SK-N-SH (cell line): ENCODE measurements around the gene PGAP3. TPM values are rescaled to one million over a fixed set of nuclear protein-coding genes. Genes with fewer than 3 reads are reported as not detected.
"Not testable (repeated sequence)": the region's sequence is repeated elsewhere in the genome, so short reads cannot be mapped to it uniquely, and the experiment has no call there.

Source experiments
- CTCF ChIA-PET: fragments of 300-600, 350-600 bp; formaldehyde crosslinking; extraction: SDS; loops from one replicate; lab custom pipeline; 2021; lab: Yijun Ruan, JAX
- POLR2A ChIA-PET: fragments of 350-600 bp; sonication (Branson Sonifier 250); formaldehyde crosslinking; extraction: SDS; loops from one replicate; lab custom pipeline; 2020; ENCODE audit warnings: antibody characterized with exemption, inconsistent platforms; lab: Yijun Ruan, JAX
- DNase-seq: peaks from one replicate; pipeline ENCODE4 v3.0.0; 2012
- H2AFZ ChIP-seq: fragments of 200-600 bp; sonication (generic); 2 replicates; pipeline ENCODE4 v1.8.1; 2016; ENCODE audit warnings: antibody characterized with exemption, mild to moderate bottlenecking, low read depth
- H3F3A ChIP-seq: fragments of 200-600 bp; sonication (generic); replicated peaks from 2 replicates; pipeline ENCODE3; 2016; ENCODE audit warnings: antibody characterized with exemption, mild to moderate bottlenecking; ENCODE audit not compliant: insufficient read depth
- H3K27ac ChIP-seq, 2 experiments: fragments of 200-500 bp in 1 of 2; fragments of 200-600 bp in 1 of 2; sonication (Bioruptor generic) in 1 of 2; sonication (generic), shearing (Covaris generic) in 1 of 2; 2 replicates each; pipeline versions ENCODE4 v1.5.1 to v1.6.1; 2014 to 2016; ENCODE audit warnings: low read depth in 2 of 2, inconsistent platforms in 1 of 2, low read length in 1 of 2, mild to moderate bottlenecking in 1 of 2, mixed read lengths in 1 of 2
- H3K27me3 ChIP-seq: fragments of 200-600 bp; sonication (generic), shearing (Covaris generic); 2 replicates; pipeline ENCODE4 v1.6.1; 2016; ENCODE audit warnings: mixed run types; ENCODE audit not compliant: insufficient read depth
- H3K36me3 ChIP-seq, 2 experiments: fragments of 200-500 bp in 1 of 2; fragments of 200-600 bp in 1 of 2; sonication (Bioruptor generic) in 1 of 2; sonication (generic) in 1 of 2; replicated peaks in 1 of 2; 2 replicates each; pipeline versions ENCODE3 to v1.5.1; 2014 to 2016; ENCODE audit warnings: low read length in 1 of 2, mild to moderate bottlenecking in 1 of 2; ENCODE audit not compliant: insufficient read depth in 2 of 2, control insufficient read depth in 1 of 2
- H3K4me1 ChIP-seq, 2 experiments: fragments of 200-500 bp in 1 of 2; fragments of 200-600 bp in 1 of 2; sonication (Bioruptor generic) in 1 of 2; sonication (generic), shearing (Covaris generic) in 1 of 2; 2 replicates each; pipeline versions ENCODE4 v1.5.1 to v1.6.1; 2014 to 2016; ENCODE audit warnings: low read depth in 1 of 2, low read length in 1 of 2, mixed run types in 1 of 2; ENCODE audit not compliant: insufficient read depth in 2 of 2, control insufficient read depth in 1 of 2
- H3K4me2 ChIP-seq: fragments of 200-600 bp; sonication (generic), shearing (Covaris generic); 2 replicates; pipeline ENCODE4 v1.6.1; 2017; ENCODE audit warnings: mixed run types
- H3K4me3 ChIP-seq, 2 experiments: fragments of 200-500 bp in 1 of 2; fragments of 200-600 bp in 1 of 2; sonication (Bioruptor generic) in 1 of 2; sonication (generic), shearing (Covaris generic) in 1 of 2; 2 replicates each; pipeline versions ENCODE4 v1.5.1 to v1.8.1; 2014 to 2016; ENCODE audit warnings: low read depth in 2 of 2, inconsistent platforms in 1 of 2, low read length in 1 of 2, mild to moderate bottlenecking in 1 of 2, mixed read lengths in 1 of 2, moderate library complexity in 1 of 2
- H3K79me2 ChIP-seq: fragments of 200-600 bp; sonication (generic); 2 replicates; pipeline ENCODE4 v1.8.1; 2017; ENCODE audit warnings: mild to moderate bottlenecking; ENCODE audit not compliant: insufficient read depth
- H3K9ac ChIP-seq: fragments of 200-600 bp; sonication (generic); 2 replicates; pipeline ENCODE4 v1.6.1; 2017; ENCODE audit warnings: mixed run types
- H3K9me2 ChIP-seq: fragments of 200-600 bp; sonication (generic); 2 replicates; pipeline ENCODE4 v1.6.1; 2017; ENCODE audit warnings: mixed run types
- H3K9me3 ChIP-seq: fragments of 200-600 bp; sonication (generic); 2 replicates; pipeline ENCODE4 v1.6.1; 2017; ENCODE audit warnings: mixed run types, mild to moderate bottlenecking, moderate library complexity
- H4K20me1 ChIP-seq: fragments of 200-600 bp; sonication (generic); 2 replicates; pipeline ENCODE4 v1.6.1; 2017; ENCODE audit warnings: mild to moderate bottlenecking, mixed run types; ENCODE audit not compliant: insufficient read depth
- ELF1 ChIP-seq: IDR thresholded peaks from 2 replicates; pipeline ENCODE4 v1.4.0; 2012
- SIN3A ChIP-seq: IDR thresholded peaks from 2 replicates; pipeline ENCODE4 v1.6.1; 2012; ENCODE audit warnings: low read depth, mild to moderate bottlenecking, low read length, moderate library complexity, borderline replicate concordance
- USF2 ChIP-seq: fragments of 150-350 bp; IDR thresholded peaks from 2 replicates; pipeline ENCODE4 v1.6.1; 2017; ENCODE audit warnings: antibody characterized with exemption, low read length, low read depth, borderline replicate concordance
- WGBS: methylation state at CpG from one replicate; pipeline ENCODE4 v1.1.6; 2017; ENCODE audit warnings: low lambda C conversion rate; 5-methylcytosine and 5-hydroxymethylcytosine counted together
- polyA plus RNA-seq, 3 experiments: library from polyadenylated mRNA; depleted of rRNA; stranded (reverse); fragments of >200 nt; gene quantifications; 2 replicates each; pipeline ENCODE4 v1.2.3, GENCODE V29; 2012

PGAP3 gene
- polyA plus RNA-seq, 1 of the 3 experiments (the other 2 are of a cell fraction), result 20.9 TPM

- no peak for DNase-seq
- Histone ChIP-seq H3K27ac (no peak within 1 kb of the TSS), H3K9me2 (no peaks in the 10 kb centered on the region), H3K9ac (no peak within 1 kb of the TSS), H4K20me1 (no peaks in the 10 kb centered on the region), H3K27me3 (no peaks in the 10 kb centered on the region), H3F3A (no peaks in the 10 kb centered on the region), H3K36me3 (no peaks in the 10 kb centered on the region), H3K4me3 (no peak within 1 kb of the TSS), H3K4me2 (no peak within 1 kb of the TSS), H3K79me2 (no peaks in the 10 kb centered on the region), H2AFZ (no peak within 1 kb of the TSS), H3K4me1 (no peaks in the 10 kb centered on the region), H3K9me3 (no peaks in the 10 kb centered on the region)
- CTCF ChIA-PET, result interaction anchor here (1.0 to 1.7 kb wide), 3 partner anchors 31 to 66 kb away, joined by 3 to 5 read pairs (median 4); partner anchors contain the start of gene MIEN1
- TF ChIP-seq SIN3A, result no peak
- TF ChIP-seq USF2, result no peak
- 73% methylated on average over 11 of the region's 20 CpGs for WGBS
- POLR2A ChIA-PET, result interaction anchor here (0.6 kb wide), 1 partner anchor 12 kb away, joined by 3 read pairs; the partner anchor contains the start of gene PGAP3
Observed at GRCh38 chr17:39699818-39700147, 11.9 kb upstream of the PGAP3 start, which contains the start of gene ERBB2. Gene ERBB2, plus strand, starts transcription at chr17:39700064. Its CDS starts 175 bp downstream, at chr17:39700239.

GRCh38 chr17:39699157-39699817 lies 11.4 kb upstream of the PGAP3 start:
- H3K36me3 ChIP-seq, H3K4me3 ChIP-seq, H3K4me1 ChIP-seq, H3K9me3 ChIP-seq, H3K27me3 ChIP-seq, H3F3A ChIP-seq, DNase-seq, H3K27ac ChIP-seq, H3K9me2 ChIP-seq, POLR2A ChIA-PET, H4K20me1 ChIP-seq, H2AFZ ChIP-seq, H3K9ac ChIP-seq, H3K79me2 ChIP-seq, H3K4me2 ChIP-seq: not testable (repeated sequence)
- CTCF ChIA-PET, result interaction anchor here (1.1 to 1.7 kb wide), 2 partner anchors 31 to 65 kb away, joined by 4 to 5 read pairs; partner anchors contain the start of gene MIEN1
- 60% methylated on average over 11 of the region's 11 CpGs for WGBS

GRCh38 chr17:39697961-39698360 lies 10.1 kb upstream of the PGAP3 start:
- Histone ChIP-seq H4K20me1 (no peaks in the 10 kb centered on the region), H3K4me1 (no peaks in the 10 kb centered on the region), H3K4me3 (no peak overlapping the region), H3K79me2 (no peaks in the 10 kb centered on the region), H3K27me3 (no peaks in the 10 kb centered on the region), H3F3A (no peaks in the 10 kb centered on the region), H3K9ac (no peak overlapping the region), H3K9me3 (no peaks in the 10 kb centered on the region), H3K9me2 (no peaks in the 10 kb centered on the region), H3K36me3 (no peaks in the 10 kb centered on the region), H3K27ac (no peak overlapping the region), H2AFZ (no peak overlapping the region), H3K4me2 (no peak overlapping the region)
- no peak for TF ChIP-seq ELF1
- no peak for DNase-seq
- 89% methylated on average over 5 of the region's 5 CpGs for WGBS
- POLR2A ChIA-PET, result interaction anchor here (0.7 kb wide), 1 partner anchor 7 kb away, joined by 4 read pairs; no protein-coding TSS in a partner anchor
- CTCF ChIA-PET, result interaction anchor here (1.1 kb wide), 1 partner anchor 76 kb away, joined by 4 read pairs; no protein-coding TSS in a partner anchor
